Right lobe of liver (tissue), 6 donors: ENCODE data around the gene S1PR3. TPM values are rescaled to one million over a fixed set of nuclear protein-coding genes. Genes with fewer than 3 reads are reported as not detected.

Source experiments
- ATAC-seq, 4 donors: fragments of 200-7000 bp; cut with Tn5 transposase; one replicate each; pipeline ENCODE4 v1.9.1; 2020; ENCODE audit warnings: mild to moderate bottlenecking in 4 of 4, moderate library complexity in 4 of 4
- DNase-seq, 3 donors: peaks; one replicate each; pipeline ENCODE4 v3.0.0-alpha.2; 2020
- H3K27ac ChIP-seq, 3 donors: fragments of 200-600 bp; one replicate each; pipeline ENCODE4 v1.8.0; 2022
- H3K27me3 ChIP-seq, 2 donors: fragments of 200-600 bp; one replicate each; pipeline ENCODE4 v1.8.0; 2022
- H3K36me3 ChIP-seq, 4 donors: fragments of 200-600 bp; sonication (generic) in 1 of 4; one replicate each; pipeline versions ENCODE4 v1.5.1 to v1.8.0; 2017 to 2022; ENCODE audit warnings: control low read depth in 1 of 4
- H3K4me1 ChIP-seq, 4 donors: fragments of 200-600 bp; sonication (generic) in 1 of 4; one replicate each; pipeline versions ENCODE4 v1.5.1 to v1.8.0; 2017 to 2022; ENCODE audit warnings: control low read depth in 1 of 4
- H3K4me3 ChIP-seq, 3 donors: fragments of 200-600 bp; one replicate each; pipeline ENCODE4 v1.8.0; 2022
- H3K9me3 ChIP-seq, 4 donors: fragments of 200-600 bp; sonication (generic) in 1 of 4; one replicate each; pipeline versions ENCODE4 v1.5.1 to v1.8.0; 2017 to 2022; ENCODE audit warnings: control low read depth in 1 of 4
- CTCF ChIP-seq, 4 donors: fragments of 200-600 bp in 3 of 4; fragments of 450-650 bp in 1 of 4; IDR thresholded peaks; one replicate each; pipeline versions ENCODE4 v1.5.1 to v1.8.0; 2016 to 2022; ENCODE audit warnings: antibody characterized with exemption in 4 of 4, mild to moderate bottlenecking in 2 of 4
- POLR2A ChIP-seq: fragments of 450-650 bp; IDR thresholded peaks from one replicate; pipeline ENCODE4 v1.6.1; 2017; ENCODE audit warnings: antibody characterized with exemption, mild to moderate bottlenecking
- WGBS: methylation state at CpG from one replicate; pipeline ENCODE4 v1.1.6; 2018; ENCODE audit warnings: low coverage, low lambda C conversion rate; ENCODE audit not compliant: insufficient coverage; ENCODE audit errors: missing lambda C conversion rate; 5-methylcytosine and 5-hydroxymethylcytosine counted together
- intact Hi-C, 2 donors: fragments of 100-400 bp; cut with DNase I; formaldehyde crosslinking; loops; one replicate each; pipeline versions ENCODE4 v1.11.2 to v1.14.1; 2022
- total RNA-seq, 6 experiments: library from RNA; depleted of rRNA in 2 of 6; stranded (reverse); fragments of >200 nt in 2 of 6; fragmentation: NEBNext Ultra II Directional in 3 of 6; extraction: Animal tissue kit (Norgen Biotek cat#: 25700) in 3 of 6; gene quantifications; one replicate each; pipeline versions ENCODE4 v1.1.0 to v1.2.4, GENCODE V29; 2016 to 2023
- donor health status: DM: no; HTN: yes; CAD: no.
- donor health status: DM: no; HTN: no; CAD: no.
- donor health status: DM: no; HTN: no; CAD: no.
- donor health status: DM: no; HTN: yes; CAD: no.
- donor health status: DM: no; HTN: yes; CAD: no.

The S1PR3 gene
- total RNA-seq, 6 experiments from 2014 or later = 1.0 to 9.5 (median 5.0) TPM

- no peaks in the 10 kb centered on the region for H3K36me3 ChIP-seq
- H3K9me3 ChIP-seq = no peaks in the 10 kb centered on the region
- no peaks in the 10 kb centered on the region for H3K4me1 ChIP-seq
- WGBS = 76% methylated on average over 2 of the region's 2 CpGs
- intact Hi-C loops = no loop called here
- no peaks in the 10 kb centered on the region for H3K27me3 ChIP-seq
- no peak overlapping the region for H3K27ac ChIP-seq
- DNase-seq = no peak
- ATAC-seq = no peak
- no peak overlapping the region for H3K4me3 ChIP-seq
- TF ChIP-seq POLR2A (no peak), CTCF (IDR thresholded peaks at IDR 0.05) (no peak)
Observed at GRCh38 chr9:88979791-88980190, 11.5 kb upstream of the S1PR3 start.

- 89% methylated on average over 1 of the region's 1 CpG for WGBS
- Histone ChIP-seq H3K4me1 (no peaks in the 10 kb centered on the region), H3K9me3 (no peaks in the 10 kb centered on the region), H3K4me3 (no peak overlapping the region), H3K27ac (no peak overlapping the region), H3K36me3 (no peaks in the 10 kb centered on the region), H3K27me3 (no peaks in the 10 kb centered on the region)
- no peak for TF ChIP-seq POLR2A
- no peak for TF ChIP-seq CTCF (IDR thresholded peaks at IDR 0.05)
- intact Hi-C loops = no loop called here
- ATAC-seq (no peak), DNase-seq (no peak)
Observed at GRCh38 chr9:88980740-88981203, 10.5 kb upstream of the S1PR3 start.

GRCh38 chr9:88983865-88984542, 7.3 kb upstream of the S1PR3 start:
- Histone ChIP-seq H3K36me3 (no peaks in the 10 kb centered on the region), H3K27me3 (no peaks in the 10 kb centered on the region), H3K27ac (no peak overlapping the region), H3K4me3 (no peak overlapping the region), H3K9me3 (no peaks in the 10 kb centered on the region), H3K4me1 (no peaks in the 10 kb centered on the region)
- WGBS = 11% methylated on average over 1 of the region's 2 CpGs
- TF ChIP-seq CTCF (IDR thresholded peaks at IDR 0.05) = no peak
- no peak for TF ChIP-seq POLR2A
- DNase-seq (no peak), ATAC-seq (no peak)
- intact Hi-C loops = no loop called here

GRCh38 chr9:88984543-88984883, 6.8 kb upstream of the S1PR3 start:
- no peak overlapping the region for H3K27ac ChIP-seq
- TF ChIP-seq CTCF (IDR thresholded peaks at IDR 0.05) (no peak), POLR2A (no peak)
- no peaks in the 10 kb centered on the region for H3K9me3 ChIP-seq
- ATAC-seq (no peak), DNase-seq (no peak)
- no peaks in the 10 kb centered on the region for H3K4me1 ChIP-seq
- no peaks in the 10 kb centered on the region for H3K27me3 ChIP-seq
- intact Hi-C loops = no loop called here
- no peak overlapping the region for H3K4me3 ChIP-seq
- H3K36me3 ChIP-seq = no peaks in the 10 kb centered on the region
- 73% methylated on average over 4 of the region's 4 CpGs for whole genome bisulfite sequencing
